ENCODE measurements around the gene UCHL1.

The UCHL1 gene

DNA sequence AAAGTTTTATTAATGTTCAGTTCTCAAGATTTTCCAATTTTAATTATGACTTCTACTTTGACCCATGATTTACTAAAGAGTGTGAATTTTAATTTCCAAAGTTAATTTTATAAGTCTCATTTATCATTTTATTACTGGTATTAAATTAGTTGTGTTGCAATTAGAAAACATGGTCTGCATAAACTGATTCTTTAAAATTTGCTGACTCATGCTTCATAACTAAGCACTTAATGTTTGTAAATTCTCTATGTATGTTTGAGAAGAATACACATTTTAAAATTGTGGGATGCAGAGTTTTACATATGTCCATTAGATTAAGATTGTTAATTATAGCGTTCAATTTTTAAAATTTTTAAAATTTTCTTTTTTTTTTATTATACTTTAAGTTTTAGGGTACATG, 20.2 kb upstream of the UCHL1 start:
- H2AFZ ChIP-seq (ENCODE audit: low read length, unreplicated experiment), result no peak overlapping the region
- no peaks in the 10 kb centered on the region for H3K36me3 ChIP-seq (ENCODE audit: insufficient read depth, low read length)
- H3K27me3 ChIP-seq (ENCODE audit: insufficient read depth, low read length), result no peaks in the 10 kb centered on the region
- H3K4me3 ChIP-seq (ENCODE audit: low read depth, low read length), result no peak overlapping the region
- no peaks in the 10 kb centered on the region for H3K79me2 ChIP-seq (ENCODE audit: control insufficient read depth, insufficient read depth, low read length, unreplicated experiment)
- peaks cover 4% of the 10 kb centered on the region for H3K4me1 ChIP-seq (ENCODE audit: control insufficient read depth, insufficient read depth, low read length, unreplicated experiment)
- H3K27ac ChIP-seq (ENCODE audit: low read depth, low read length), result no peak overlapping the region

DNA sequence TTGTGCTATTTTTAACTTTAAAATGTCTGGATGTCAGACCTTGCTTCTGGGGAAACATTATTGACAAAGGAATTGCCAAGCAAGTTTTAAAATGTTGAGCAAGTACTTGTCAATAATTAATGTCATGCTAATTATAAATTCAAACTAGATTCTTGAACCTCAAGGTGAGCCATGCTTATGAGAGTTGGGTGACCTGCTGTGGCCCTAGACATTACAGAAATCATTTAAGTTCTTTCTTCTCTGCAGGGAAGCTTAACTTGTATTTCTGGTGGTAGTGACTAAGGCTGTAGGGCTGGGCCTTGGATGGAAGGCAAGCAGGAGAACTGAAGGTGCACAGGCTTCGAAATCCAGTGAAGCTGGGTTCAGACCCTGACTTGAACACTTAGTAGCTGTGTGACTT, 14.8 kb upstream of the UCHL1 start:
- Histone ChIP-seq H3K27me3 (ENCODE audit: insufficient read depth, low read length) (peaks cover 16% of the 10 kb centered on the region; the same call in 1 of the 2 replicates), H3K79me2 (ENCODE audit: control insufficient read depth, insufficient read depth, low read length, unreplicated experiment) (no peaks in the 10 kb centered on the region), H2AFZ (ENCODE audit: low read length, unreplicated experiment) (no peak overlapping the region), H3K4me1 (ENCODE audit: control insufficient read depth, insufficient read depth, low read length, unreplicated experiment) (no peaks in the 10 kb centered on the region), H3K27ac (ENCODE audit: low read depth, low read length) (no peak overlapping the region), H3K36me3 (ENCODE audit: insufficient read depth, low read length) (no peaks in the 10 kb centered on the region), H3K4me3 (ENCODE audit: low read depth, low read length) (no peak overlapping the region)

DNA sequence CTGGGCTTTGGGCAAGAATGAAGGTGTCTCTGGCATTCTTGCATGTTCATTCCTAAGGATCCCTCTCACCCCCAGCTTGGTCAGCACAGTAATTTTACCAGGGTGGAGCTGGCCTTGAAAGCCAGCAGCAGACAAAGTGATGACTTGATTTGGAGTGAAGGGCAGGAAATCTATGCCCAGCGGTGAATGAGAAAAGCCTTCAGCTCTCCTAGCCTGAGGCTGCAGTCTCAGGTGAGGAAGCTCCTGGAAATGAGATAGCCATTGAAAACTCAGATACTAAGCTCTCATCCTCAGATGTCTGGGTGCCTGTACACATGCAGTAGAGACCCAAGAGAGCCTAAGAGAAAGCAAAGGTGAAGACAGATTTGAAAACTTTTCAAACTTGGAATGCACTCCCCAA, 10.7 kb upstream of the UCHL1 start:
- Histone ChIP-seq H3K36me3 (ENCODE audit: insufficient read depth, low read length) (no peaks in the 10 kb centered on the region), H3K79me2 (ENCODE audit: control insufficient read depth, insufficient read depth, low read length, unreplicated experiment) (no peaks in the 10 kb centered on the region), H2AFZ (ENCODE audit: low read length, unreplicated experiment) (no peak overlapping the region), H3K27ac (ENCODE audit: low read depth, low read length) (no peak overlapping the region), H3K27me3 (ENCODE audit: insufficient read depth, low read length) (peaks cover 31% of the 10 kb centered on the region), H3K4me1 (ENCODE audit: control insufficient read depth, insufficient read depth, low read length, unreplicated experiment) (no peaks in the 10 kb centered on the region), H3K4me3 (ENCODE audit: low read depth, low read length) (no peak overlapping the region)

DNA sequence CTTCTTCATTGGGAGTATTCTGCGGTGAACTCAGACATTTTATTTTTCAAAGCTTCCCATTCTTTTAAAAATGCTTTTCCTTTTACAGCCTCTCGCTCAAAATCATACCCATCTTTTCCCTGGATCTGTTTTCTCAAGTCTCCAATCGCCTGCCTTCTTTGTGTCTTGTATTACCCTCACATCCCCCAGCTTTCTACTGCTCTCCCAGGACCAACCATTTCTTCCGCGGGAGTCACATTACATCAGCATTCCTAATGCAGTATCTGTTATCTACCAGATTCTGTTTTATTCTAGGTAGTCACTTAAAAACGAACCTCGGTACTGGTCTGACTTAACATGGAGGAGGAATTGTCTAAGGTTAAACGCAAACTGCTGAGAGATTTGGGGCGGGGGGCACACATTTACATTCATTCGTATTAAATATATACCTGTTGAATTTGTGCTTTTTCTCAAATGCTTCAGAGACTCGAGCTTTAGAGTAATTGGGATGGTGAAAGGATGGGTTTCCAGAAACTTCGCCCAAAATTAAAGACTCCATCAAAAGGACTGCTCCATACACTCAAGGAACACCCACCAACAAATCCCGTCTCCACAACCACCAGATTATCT, 493 bp upstream of the UCHL1 start:
- H2AFZ ChIP-seq (ENCODE audit: low read length, unreplicated experiment), result peak overlapping the region; percentile 68
- H3K27ac ChIP-seq (ENCODE audit: low read depth, low read length), result peak overlapping the region; percentile 24
- H3K4me1 ChIP-seq (ENCODE audit: control insufficient read depth, insufficient read depth, low read length, unreplicated experiment), result peaks cover 32% of the 10 kb centered on the region
- peaks cover 28% of the 10 kb centered on the region for H3K36me3 ChIP-seq (ENCODE audit: insufficient read depth, low read length)
- peak overlapping the region; percentile 92 for H3K4me3 ChIP-seq (ENCODE audit: low read depth, low read length)
- H3K79me2 ChIP-seq (ENCODE audit: control insufficient read depth, insufficient read depth, low read length, unreplicated experiment), result peaks cover 40% of the 10 kb centered on the region
- H3K27me3 ChIP-seq (ENCODE audit: insufficient read depth, low read length), result no peaks in the 10 kb centered on the region

DNA sequence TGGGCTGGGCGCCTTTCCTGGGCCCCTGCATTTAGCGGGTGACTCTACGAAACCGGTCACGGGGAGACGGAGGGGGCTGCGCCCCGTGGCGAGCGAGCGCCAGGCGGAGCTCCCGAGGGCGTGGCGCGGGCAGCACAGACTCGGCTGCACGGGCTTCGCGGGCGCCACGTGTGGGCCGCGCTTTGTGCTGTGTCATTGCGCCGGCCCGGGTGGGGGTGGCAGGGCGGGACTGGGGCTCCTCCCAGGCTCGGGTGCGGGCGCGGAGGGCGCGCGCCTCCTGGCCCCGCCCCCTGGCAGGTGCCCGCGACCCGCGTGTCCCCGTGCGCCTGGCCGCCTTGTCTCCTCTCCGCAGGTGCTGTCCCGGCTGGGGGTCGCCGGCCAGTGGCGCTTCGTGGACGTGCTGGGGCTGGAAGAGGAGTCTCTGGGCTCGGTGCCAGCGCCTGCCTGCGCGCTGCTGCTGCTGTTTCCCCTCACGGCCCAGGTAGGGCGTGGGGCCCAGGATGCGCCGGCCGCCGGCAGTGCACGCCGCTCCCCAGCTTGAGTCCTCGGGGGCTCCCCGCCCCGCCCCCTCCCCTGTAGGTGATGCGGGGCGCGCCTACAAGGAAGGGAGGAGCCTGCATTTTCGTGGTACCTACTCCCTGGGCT, 651 bp downstream of the UCHL1 start:
- Histone ChIP-seq H3K27me3 (ENCODE audit: insufficient read depth, low read length) (no peaks in the 10 kb centered on the region), H3K4me1 (ENCODE audit: control insufficient read depth, insufficient read depth, low read length, unreplicated experiment) (peaks cover 32% of the 10 kb centered on the region), H3K4me3 (ENCODE audit: low read depth, low read length) (peak overlapping the region; percentile 92), H2AFZ (ENCODE audit: low read length, unreplicated experiment) (no peak overlapping the region), H3K27ac (ENCODE audit: low read depth, low read length) (peak overlapping the region; percentile 70), H3K79me2 (ENCODE audit: control insufficient read depth, insufficient read depth, low read length, unreplicated experiment) (peaks cover 40% of the 10 kb centered on the region), H3K36me3 (ENCODE audit: insufficient read depth, low read length) (peaks cover 38% of the 10 kb centered on the region)

DNA sequence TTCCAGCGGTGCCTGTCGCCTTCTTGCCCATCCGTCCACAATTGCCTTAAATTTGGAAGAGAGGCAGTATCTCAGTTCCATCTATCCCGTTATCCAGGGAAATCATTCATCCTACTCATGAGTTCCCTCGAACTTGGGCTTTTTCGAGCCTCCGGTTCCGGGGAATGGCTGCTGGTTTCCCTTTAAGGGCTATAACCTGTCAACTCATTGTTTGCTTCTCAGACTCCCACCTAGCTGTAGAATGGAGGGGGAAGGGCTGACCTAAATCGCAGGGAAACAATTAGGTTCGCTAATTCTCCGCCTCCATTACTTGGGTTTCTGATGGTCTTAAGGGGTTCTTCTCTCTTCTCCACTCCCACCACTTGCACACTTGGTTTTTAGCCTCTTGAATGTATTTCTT, 1.2 kb downstream of the UCHL1 start:
- H3K27me3 ChIP-seq (ENCODE audit: insufficient read depth, low read length), result no peaks in the 10 kb centered on the region
- H3K27ac ChIP-seq (ENCODE audit: low read depth, low read length), result peak overlapping the region; percentile 70
- peak overlapping the region; percentile 92 for H3K4me3 ChIP-seq (ENCODE audit: low read depth, low read length)
- peaks cover 40% of the 10 kb centered on the region for H3K79me2 ChIP-seq (ENCODE audit: control insufficient read depth, insufficient read depth, low read length, unreplicated experiment)
- peaks cover 41% of the 10 kb centered on the region for H3K36me3 ChIP-seq (ENCODE audit: insufficient read depth, low read length)
- H2AFZ ChIP-seq (ENCODE audit: low read length, unreplicated experiment), result no peak overlapping the region
- peaks cover 32% of the 10 kb centered on the region for H3K4me1 ChIP-seq (ENCODE audit: control insufficient read depth, insufficient read depth, low read length, unreplicated experiment)

DNA sequence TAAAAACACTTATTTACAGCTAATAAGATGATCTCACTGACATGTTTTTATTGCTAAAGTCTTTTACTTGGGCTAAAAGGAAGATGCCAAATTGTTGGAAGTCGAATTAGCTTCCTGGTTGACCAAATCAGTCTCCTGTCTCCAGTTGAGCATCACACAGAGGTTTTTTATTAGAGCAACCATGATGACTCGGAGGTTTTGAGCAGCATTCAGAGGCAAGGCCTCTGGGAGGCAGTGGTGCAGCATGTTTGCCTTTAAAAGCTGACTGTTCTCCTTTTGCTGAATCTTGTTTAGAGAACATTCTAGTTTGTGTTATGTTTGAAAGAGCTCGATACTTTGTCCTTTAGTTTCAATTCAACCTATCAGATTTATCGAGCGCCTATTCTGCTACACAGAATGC, 2.1 kb downstream of the UCHL1 start:
- peaks cover 50% of the 10 kb centered on the region for H3K36me3 ChIP-seq (ENCODE audit: insufficient read depth, low read length)
- peak overlapping the region; percentile 92 for H3K4me3 ChIP-seq (ENCODE audit: low read depth, low read length)
- H2AFZ ChIP-seq (ENCODE audit: low read length, unreplicated experiment), result no peak overlapping the region
- H3K27ac ChIP-seq (ENCODE audit: low read depth, low read length), result peak overlapping the region; percentile 70
- H3K4me1 ChIP-seq (ENCODE audit: control insufficient read depth, insufficient read depth, low read length, unreplicated experiment), result peaks cover 32% of the 10 kb centered on the region
- H3K79me2 ChIP-seq (ENCODE audit: control insufficient read depth, insufficient read depth, low read length, unreplicated experiment), result peaks cover 40% of the 10 kb centered on the region
- H3K27me3 ChIP-seq (ENCODE audit: insufficient read depth, low read length), result no peaks in the 10 kb centered on the region

DNA sequence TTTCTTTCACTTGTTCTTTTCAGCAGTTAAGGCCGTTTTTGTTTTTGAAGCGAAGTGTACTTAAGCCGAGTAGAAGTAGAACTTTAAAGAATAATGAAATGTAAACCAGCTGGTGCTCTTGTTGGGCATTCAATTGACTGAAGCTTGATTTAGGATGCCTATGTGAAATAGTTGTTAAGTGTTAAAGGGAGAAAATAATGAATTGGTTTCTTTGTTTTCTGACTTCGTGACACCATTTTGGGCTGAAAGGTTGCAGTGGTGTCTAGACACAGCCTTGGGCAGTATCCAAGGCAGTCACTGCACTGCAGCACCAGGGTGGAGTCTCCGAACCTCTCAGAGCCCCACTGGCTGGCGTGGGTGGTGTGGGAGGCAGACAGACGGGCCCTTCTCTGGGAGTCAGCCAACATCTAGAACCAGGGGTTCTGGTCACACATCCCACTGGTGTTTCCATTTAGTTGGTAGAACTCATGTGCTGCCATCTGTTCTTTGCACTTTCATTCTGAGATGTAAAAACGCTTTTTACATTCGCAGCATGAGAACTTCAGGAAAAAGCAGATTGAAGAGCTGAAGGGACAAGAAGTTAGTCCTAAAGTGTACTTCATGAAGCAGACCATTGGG, 3.5 kb downstream of the UCHL1 start:
- Histone ChIP-seq H2AFZ (ENCODE audit: low read length, unreplicated experiment) (no peak overlapping the region), H3K27ac (ENCODE audit: low read depth, low read length) (no peak overlapping the region), H3K36me3 (ENCODE audit: insufficient read depth, low read length) (peaks cover 64% of the 10 kb centered on the region), H3K79me2 (ENCODE audit: control insufficient read depth, insufficient read depth, low read length, unreplicated experiment) (peaks cover 40% of the 10 kb centered on the region), H3K27me3 (ENCODE audit: insufficient read depth, low read length) (no peaks in the 10 kb centered on the region), H3K4me3 (ENCODE audit: low read depth, low read length) (no peak overlapping the region), H3K4me1 (ENCODE audit: control insufficient read depth, insufficient read depth, low read length, unreplicated experiment) (peaks cover 32% of the 10 kb centered on the region)

DNA sequence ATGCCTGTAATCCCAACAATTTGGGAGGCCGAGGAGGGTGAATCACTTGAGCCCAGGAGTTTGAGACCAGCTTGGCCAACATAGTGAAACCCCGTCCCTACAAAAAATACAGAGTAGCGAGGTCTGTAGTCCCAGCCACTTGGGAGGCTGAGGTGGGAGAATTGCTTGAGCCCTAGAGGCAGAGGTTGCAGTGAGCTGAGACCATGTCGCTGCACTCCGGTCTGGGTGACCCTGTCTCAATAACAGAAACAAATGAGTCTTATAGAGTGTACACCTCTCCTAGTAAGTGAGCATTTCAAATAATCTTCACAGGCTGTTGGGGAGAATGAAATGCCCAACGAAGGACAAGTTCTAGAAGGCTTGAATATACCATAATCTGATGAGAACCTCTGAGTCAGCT, 5.5 kb downstream of the UCHL1 start:
- Histone ChIP-seq H3K79me2 (ENCODE audit: control insufficient read depth, insufficient read depth, low read length, unreplicated experiment) (peaks cover 36% of the 10 kb centered on the region), H3K36me3 (ENCODE audit: insufficient read depth, low read length) (peaks cover 79% of the 10 kb centered on the region), H3K27ac (ENCODE audit: low read depth, low read length) (no peak overlapping the region), H3K27me3 (ENCODE audit: insufficient read depth, low read length) (no peaks in the 10 kb centered on the region), H3K4me3 (ENCODE audit: low read depth, low read length) (no peak overlapping the region), H3K4me1 (ENCODE audit: control insufficient read depth, insufficient read depth, low read length, unreplicated experiment) (peaks cover 26% of the 10 kb centered on the region), H2AFZ (ENCODE audit: low read length, unreplicated experiment) (no peak overlapping the region)

DNA sequence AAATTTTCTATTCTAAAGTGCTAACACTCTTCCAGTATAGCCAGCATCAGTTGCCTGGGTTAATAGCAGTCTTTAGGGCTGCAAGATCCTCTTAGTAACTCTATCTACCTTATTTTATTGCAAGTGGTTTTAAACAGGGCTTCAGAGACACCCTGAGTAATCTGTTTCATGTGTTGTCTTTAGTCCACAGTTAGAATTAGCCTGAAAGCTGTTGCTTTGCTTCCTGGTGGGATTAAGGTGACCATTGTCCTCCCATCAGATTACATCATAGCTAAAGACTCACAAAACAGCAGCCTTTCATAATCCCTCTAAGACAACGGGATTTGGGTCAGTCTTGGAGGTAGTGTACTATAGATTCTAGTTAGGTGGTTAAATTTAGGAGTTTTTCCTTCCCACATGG, 7.5 kb downstream of the UCHL1 start:
- peaks cover 12% of the 10 kb centered on the region for H3K4me1 ChIP-seq (ENCODE audit: control insufficient read depth, insufficient read depth, low read length, unreplicated experiment)
- no peak overlapping the region for H3K27ac ChIP-seq (ENCODE audit: low read depth, low read length)
- no peak overlapping the region for H2AFZ ChIP-seq (ENCODE audit: low read length, unreplicated experiment)
- H3K27me3 ChIP-seq (ENCODE audit: insufficient read depth, low read length), result no peaks in the 10 kb centered on the region
- H3K36me3 ChIP-seq (ENCODE audit: insufficient read depth, low read length), result peaks cover 84% of the 10 kb centered on the region
- no peak overlapping the region for H3K4me3 ChIP-seq (ENCODE audit: low read depth, low read length)
- H3K79me2 ChIP-seq (ENCODE audit: control insufficient read depth, insufficient read depth, low read length, unreplicated experiment), result peaks cover 16% of the 10 kb centered on the region

DNA sequence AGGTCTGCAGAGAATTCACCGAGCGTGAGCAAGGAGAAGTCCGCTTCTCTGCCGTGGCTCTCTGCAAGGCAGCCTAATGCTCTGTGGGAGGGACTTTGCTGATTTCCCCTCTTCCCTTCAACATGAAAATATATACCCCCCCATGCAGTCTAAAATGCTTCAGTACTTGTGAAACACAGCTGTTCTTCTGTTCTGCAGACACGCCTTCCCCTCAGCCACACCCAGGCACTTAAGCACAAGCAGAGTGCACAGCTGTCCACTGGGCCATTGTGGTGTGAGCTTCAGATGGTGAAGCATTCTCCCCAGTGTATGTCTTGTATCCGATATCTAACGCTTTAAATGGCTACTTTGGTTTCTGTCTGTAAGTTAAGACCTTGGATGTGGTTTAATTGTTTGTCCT, 11.3 kb downstream of the UCHL1 start:
- Histone ChIP-seq H3K36me3 (ENCODE audit: insufficient read depth, low read length) (peaks cover 52% of the 10 kb centered on the region), H3K27me3 (ENCODE audit: insufficient read depth, low read length) (no peaks in the 10 kb centered on the region), H2AFZ (ENCODE audit: low read length, unreplicated experiment) (no peak overlapping the region), H3K27ac (ENCODE audit: low read depth, low read length) (no peak overlapping the region), H3K4me3 (ENCODE audit: low read depth, low read length) (no peak overlapping the region), H3K79me2 (ENCODE audit: control insufficient read depth, insufficient read depth, low read length, unreplicated experiment) (no peaks in the 10 kb centered on the region), H3K4me1 (ENCODE audit: control insufficient read depth, insufficient read depth, low read length, unreplicated experiment) (no peaks in the 10 kb centered on the region)

Measured in ACC112 (cell line).